ENCODE results near the gene FANCI. TPM values are rescaled to one million over a fixed set of nuclear protein-coding genes. Genes with fewer than 3 reads are reported as not detected.
A peak's percentile ranks its signal among the peaks of the same experiment; 100 is the strongest.

FANCI gene
- total and polyA plus RNA-seq, 2 of the 13 experiments (the other 11 are each of a cell fraction or from before 2014, with no cell fraction given) = 15.7 to 68.8 TPM

DNA sequence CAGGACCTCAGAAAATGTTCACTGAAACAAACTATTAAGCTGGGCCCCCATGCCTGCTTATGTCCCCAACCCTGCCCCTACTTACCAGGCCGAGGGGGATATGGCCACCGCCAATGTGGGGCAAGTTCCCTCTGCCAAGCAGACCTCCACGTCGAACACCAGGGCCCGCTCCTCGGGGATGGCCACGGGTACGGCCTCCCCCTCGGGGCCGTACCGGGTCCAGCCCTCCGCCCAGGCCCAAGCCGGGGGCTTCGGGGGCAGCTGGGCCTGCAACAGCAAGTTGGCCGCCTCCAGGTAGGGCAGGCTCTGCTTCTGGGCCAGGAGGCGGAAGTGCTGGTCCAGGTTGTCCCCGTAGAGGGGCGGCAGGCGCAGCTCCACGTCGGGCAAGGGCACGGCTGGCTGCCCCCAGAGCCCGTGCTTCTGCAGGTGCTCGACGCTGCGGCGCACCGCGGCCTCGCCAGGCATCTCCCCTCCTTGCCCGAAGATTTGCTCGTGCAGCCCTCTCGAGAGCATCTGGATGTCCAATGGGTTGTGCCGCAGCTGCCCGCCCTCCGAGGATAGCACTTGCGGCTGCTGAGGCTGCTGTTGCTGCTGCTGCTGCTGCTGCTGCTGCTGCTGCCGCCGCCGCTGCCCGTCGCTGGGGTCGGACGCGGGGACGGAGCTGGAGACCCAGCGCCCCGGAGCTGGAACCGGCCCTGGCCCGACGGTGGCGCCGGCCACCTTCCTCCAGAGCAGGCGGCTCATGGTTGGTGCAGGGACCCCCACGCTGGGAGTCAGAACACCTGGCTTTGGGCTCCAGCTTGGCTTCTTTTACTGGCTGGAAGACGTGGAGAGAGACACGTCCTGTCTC lies 89.5 kb downstream of the FANCI start:
- H4K20me1 ChIP-seq (ENCODE audit: insufficient read depth, low read length) = peaks cover 7% of the 10 kb centered on the region; the same call in 1 of the 2 replicates
- ATAC-seq (no peak), DNase-seq (ENCODE audit: low spot score) (no peak), FAIRE-seq (no peak)
- POLR2A ChIA-PET = interaction anchor here (0.8 kb wide), 1 partner anchor 12 kb away, joined by 4 read pairs; no protein-coding TSS in a partner anchor
- intact Hi-C loops (cut with micrococcal nuclease; ENCODE audit: unreplicated experiment) = no loop called here
- in situ Hi-C loops (cut with HindIII; ENCODE audit: extremely low pct_ligation_motif_present, low pct_unique_long_range_greater_than_20kb) = no loop called here
- H3K4me2 ChIP-seq (ENCODE audit: low read depth, low read length) = peak overlapping the region; percentile 92
- H3K36me3 ChIP-seq (replicated peaks in 1 of 2; ENCODE audit: control insufficient read depth in 1 of 2, insufficient read depth in 2 of 2, low read length in 2 of 2) = peaks cover 25 to 44% of the 10 kb centered on the region in 2 experiments
- peaks cover 0 to 2% of the 10 kb centered on the region in 2 experiments; a peak in 1 of 5 replicates for H3K27me3 ChIP-seq (ENCODE audit: control insufficient read depth in 1 of 2, insufficient read depth in 2 of 2, low read length in 2 of 2)
- peaks cover 27% of the 10 kb centered on the region for H3K79me2 ChIP-seq (ENCODE audit: insufficient read depth, low read length)
- 86% methylated on average over 9 of the region's 57 CpGs for WGBS (ENCODE audit: low lambda C conversion rate)
- H2AFZ ChIP-seq (ENCODE audit: low read length) = no peak overlapping the region
- TSS peak; percentile 58 for BruUV-seq (replicated peaks)
- H3K9me3 ChIP-seq (ENCODE audit: low read length) = no peaks in the 10 kb centered on the region
- CTCF ChIA-PET (ENCODE audit: low intra/inter-chr PET ratio, low total read pairs) = no interaction called here
- peaks cover 57% of the 10 kb centered on the region for H3K4me1 ChIP-seq (ENCODE audit: insufficient read depth, low read length)
- peak overlapping the region; percentile 86 to 91 (median 88) for H3K4me3 ChIP-seq (replicated peaks in 1 of 3; ENCODE audit: insufficient read depth in 1 of 3, low read depth in 2 of 3, low read length in 3 of 3)
- peak overlapping the region; percentile 83 for H3K27ac ChIP-seq (ENCODE audit: extremely low read length, insufficient read depth, low read length)
- peak overlapping the region; percentile 85 for H3K9ac ChIP-seq (ENCODE audit: insufficient read depth, low read depth, low read length)
- TF ChIP-seq ZBTB38 (CRISPR knock-in tag; IDR thresholded peaks at IDR 0.05) (peak; percentile 80; the same call in 1 of the 2 replicates), ZBTB42 (CRISPR knock-in tag; IDR thresholded peaks at IDR 0.05) (no peak), AGO2 (optimal IDR thresholded peaks at IDR 0.05; ENCODE audit: low read depth, low read length) (peak; percentile 59), ZNF878 (CRISPR knock-in tag; IDR thresholded peaks at IDR 0.05) (no peak), SP4 (CRISPR knock-in tag; IDR thresholded peaks at IDR 0.05) (0 out of 2 replicates have a peak, but pooled peaks have one; percentile 18), NCOA5 (CRISPR knock-in tag; IDR thresholded peaks at IDR 0.05) (no peak), MATR3 (CRISPR knock-in tag; IDR thresholded peaks at IDR 0.05) (no peak), RBFOX2 (IDR thresholded peaks at IDR 0.05; ENCODE audit: low read depth, low read length) (peak; percentile 25; the same call in 1 of the 2 replicates), TARDBP (CRISPR knock-in tag; IDR thresholded peaks at IDR 0.05) (no peak), REPIN1 (CRISPR knock-in tag; IDR thresholded peaks at IDR 0.05; ENCODE audit: borderline replicate concordance, low read depth) (no peak), GATA4 (IDR thresholded peaks at IDR 0.05; ENCODE audit: borderline replicate concordance, low read depth) (no peak), ELF1 (CRISPR knock-in tag; IDR thresholded peaks at IDR 0.05) (no peak), KDM5B (CRISPR knock-in tag; IDR thresholded peaks at IDR 0.05; ENCODE audit: borderline replicate concordance) (no peak)
- TF ChIP-seq, protein P1, sequence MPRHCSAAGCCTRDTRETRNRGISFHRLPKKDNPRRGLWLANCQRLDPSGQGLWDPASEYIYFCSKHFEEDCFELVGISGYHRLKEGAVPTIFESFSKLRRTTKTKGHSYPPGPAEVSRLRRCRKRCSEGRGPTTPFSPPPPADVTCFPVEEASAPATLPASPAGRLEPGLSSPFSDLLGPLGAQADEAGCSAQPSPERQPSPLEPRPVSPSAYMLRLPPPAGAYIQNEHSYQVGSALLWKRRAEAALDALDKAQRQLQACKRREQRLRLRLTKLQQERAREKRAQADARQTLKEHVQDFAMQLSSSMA (CRISPR knock-in tag; IDR thresholded peaks at IDR 0.05) = no peak
- TF ChIP-seq, protein P2, sequence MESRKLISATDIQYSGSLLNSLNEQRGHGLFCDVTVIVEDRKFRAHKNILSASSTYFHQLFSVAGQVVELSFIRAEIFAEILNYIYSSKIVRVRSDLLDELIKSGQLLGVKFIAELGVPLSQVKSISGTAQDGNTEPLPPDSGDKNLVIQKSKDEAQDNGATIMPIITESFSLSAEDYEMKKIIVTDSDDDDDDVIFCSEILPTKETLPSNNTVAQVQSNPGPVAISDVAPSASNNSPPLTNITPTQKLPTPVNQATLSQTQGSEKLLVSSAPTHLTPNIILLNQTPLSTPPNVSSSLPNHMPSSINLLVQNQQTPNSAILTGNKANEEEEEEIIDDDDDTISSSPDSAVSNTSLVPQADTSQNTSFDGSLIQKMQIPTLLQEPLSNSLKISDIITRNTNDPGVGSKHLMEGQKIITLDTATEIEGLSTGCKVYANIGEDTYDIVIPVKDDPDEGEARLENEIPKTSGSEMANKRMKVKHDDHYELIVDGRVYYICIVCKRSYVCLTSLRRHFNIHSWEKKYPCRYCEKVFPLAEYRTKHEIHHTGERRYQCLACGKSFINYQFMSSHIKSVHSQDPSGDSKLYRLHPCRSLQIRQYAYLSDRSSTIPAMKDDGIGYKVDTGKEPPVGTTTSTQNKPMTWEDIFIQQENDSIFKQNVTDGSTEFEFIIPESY (CRISPR knock-in tag; IDR thresholded peaks at IDR 0.05) = peak; percentile 39
- TF ChIP-seq, protein P3, sequence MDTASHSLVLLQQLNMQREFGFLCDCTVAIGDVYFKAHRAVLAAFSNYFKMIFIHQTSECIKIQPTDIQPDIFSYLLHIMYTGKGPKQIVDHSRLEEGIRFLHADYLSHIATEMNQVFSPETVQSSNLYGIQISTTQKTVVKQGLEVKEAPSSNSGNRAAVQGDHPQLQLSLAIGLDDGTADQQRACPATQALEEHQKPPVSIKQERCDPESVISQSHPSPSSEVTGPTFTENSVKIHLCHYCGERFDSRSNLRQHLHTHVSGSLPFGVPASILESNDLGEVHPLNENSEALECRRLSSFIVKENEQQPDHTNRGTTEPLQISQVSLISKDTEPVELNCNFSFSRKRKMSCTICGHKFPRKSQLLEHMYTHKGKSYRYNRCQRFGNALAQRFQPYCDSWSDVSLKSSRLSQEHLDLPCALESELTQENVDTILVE (CRISPR knock-in tag; IDR thresholded peaks at IDR 0.05) = no peak
- TF ChIP-seq, protein P4, sequence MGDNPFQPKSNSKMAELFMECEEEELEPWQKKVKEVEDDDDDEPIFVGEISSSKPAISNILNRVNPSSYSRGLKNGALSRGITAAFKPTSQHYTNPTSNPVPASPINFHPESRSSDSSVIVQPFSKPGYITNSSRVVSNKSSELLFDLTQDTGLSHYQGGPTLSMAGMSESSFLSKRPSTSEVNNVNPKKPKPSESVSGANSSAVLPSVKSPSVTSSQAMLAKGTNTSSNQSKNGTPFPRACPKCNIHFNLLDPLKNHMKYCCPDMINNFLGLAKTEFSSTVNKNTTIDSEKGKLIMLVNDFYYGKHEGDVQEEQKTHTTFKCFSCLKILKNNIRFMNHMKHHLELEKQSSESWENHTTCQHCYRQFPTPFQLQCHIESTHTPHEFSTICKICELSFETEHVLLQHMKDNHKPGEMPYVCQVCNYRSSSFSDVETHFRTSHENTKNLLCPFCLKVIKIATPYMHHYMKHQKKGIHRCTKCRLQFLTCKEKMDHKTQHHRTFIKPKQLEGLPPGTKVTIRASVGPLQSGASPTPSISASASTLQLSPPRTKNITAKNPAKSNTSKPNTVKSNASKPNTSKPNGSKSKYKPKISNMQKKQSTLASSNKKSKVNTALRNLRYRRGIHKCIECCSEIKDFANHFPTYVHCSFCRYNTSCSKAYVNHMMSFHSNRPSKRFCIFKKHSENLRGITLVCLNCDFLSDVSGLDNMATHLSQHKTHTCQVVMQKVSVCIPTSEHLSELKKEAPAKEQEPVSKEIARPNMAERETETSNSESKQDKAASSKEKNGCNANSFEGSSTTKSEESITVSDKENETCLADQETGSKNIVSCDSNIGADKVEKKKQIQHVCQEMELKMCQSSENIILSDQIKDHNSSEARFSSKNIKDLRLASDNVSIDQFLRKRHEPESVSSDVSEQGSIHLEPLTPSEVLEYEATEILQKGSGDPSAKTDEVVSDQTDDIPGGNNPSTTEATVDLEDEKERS (CRISPR knock-in tag; IDR thresholded peaks at IDR 0.05) = no peak

Measured in HepG2 (cell line).